ENCODE results near the gene SLC6A18.

- TF ChIP-seq POLR2A (IDR thresholded peaks at IDR 0.05; ENCODE audit: low read depth, low read length), result no peak
- TF ChIP-seq YY1 (IDR thresholded peaks at IDR 0.05; ENCODE audit: low read depth, low read length), result no peak
- TF ChIP-seq ZBTB33 (IDR thresholded peaks at IDR 0.05), result no peak
- TF ChIP-seq GABPA (IDR thresholded peaks at IDR 0.05; ENCODE audit: low read depth), result no peak
- TF ChIP-seq CHD4 (IDR thresholded peaks at IDR 0.05), result no peak
- TF ChIP-seq SMC3 (IDR thresholded peaks at IDR 0.05; ENCODE audit: borderline replicate concordance, low read length), result no peak
- TF ChIP-seq CTCF (IDR thresholded peaks at IDR 0.05 in 2 of 3, conservative IDR thresholded peaks at IDR 0.05 in 1 of 3; ENCODE audit: control insufficient read depth in 2 of 3, extremely low read depth in 1 of 3, insufficient read depth in 1 of 3, low read depth in 3 of 3, low read length in 3 of 3), result no peak
- no peak for TF ChIP-seq POLR2AphosphoS5 (IDR thresholded peaks at IDR 0.05; ENCODE audit: low read length)
- no peak for TF ChIP-seq CHD2 (IDR thresholded peaks at IDR 0.05; ENCODE audit: borderline replicate concordance, low read depth, low read length)
- no peak for TF ChIP-seq NKRF (conservative IDR thresholded peaks at IDR 0.05)
- no peak for TF ChIP-seq SMAD1 (IDR thresholded peaks at IDR 0.05; ENCODE audit: low read depth, partially characterized antibody)
- TF ChIP-seq TAF1 (IDR thresholded peaks at IDR 0.05; ENCODE audit: borderline replicate concordance, low read depth, low read length), result no peak
- no peak for TF ChIP-seq EZH2 (IDR thresholded peaks at IDR 0.05; ENCODE audit: borderline replicate concordance, control insufficient read depth, low read depth, low read length)
Measured at GRCh38 chr5:1231354-1231905, 6.2 kb downstream of the SLC6A18 start.
